DMS153 treated with DMSO at 0.1 percent for 48 hours (cell line): Measurements from ENCODE around the gene ZNF548.

Experiments
- DNase-seq: peaks from one replicate; lab custom pipeline; 2025; ENCODE audit not compliant: unreplicated experiment; lab: John Stamatoyannopoulos, UW

The ZNF548 gene

DNA sequence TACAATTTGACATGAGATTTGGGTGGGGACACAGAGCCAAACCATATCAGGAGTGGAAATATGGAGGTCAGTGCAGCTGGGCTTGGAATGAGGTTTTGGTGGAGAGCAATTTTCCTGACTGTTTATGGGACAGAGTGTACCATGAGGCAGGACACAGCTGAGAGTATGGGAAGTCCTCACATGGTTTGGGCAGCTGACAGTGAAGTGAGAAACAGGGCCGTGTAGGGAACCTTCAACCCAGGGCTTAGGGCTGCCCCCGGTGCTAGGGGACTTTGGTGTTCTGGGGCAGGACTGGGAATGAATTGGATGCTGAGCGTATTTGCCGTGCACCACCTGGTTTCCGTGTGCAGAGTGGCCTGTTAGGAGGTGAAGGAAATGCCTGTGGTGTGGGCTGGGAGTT, 6.1 kb downstream of the ZNF548 start:
- DNase-seq = no peak

DNA sequence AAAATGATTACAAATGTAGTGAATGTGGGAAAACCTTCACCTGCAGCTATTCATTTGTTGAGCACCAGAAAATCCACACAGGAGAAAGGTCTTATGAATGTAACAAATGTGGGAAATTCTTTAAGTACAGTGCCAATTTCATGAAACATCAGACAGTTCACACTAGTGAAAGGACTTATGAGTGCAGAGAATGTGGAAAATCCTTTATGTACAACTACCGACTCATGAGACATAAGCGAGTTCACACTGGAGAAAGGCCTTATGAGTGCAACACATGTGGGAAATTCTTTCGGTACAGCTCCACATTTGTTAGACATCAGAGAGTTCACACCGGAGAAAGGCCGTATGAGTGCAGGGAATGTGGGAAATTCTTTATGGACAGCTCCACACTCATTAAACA, 9.2 kb downstream of the ZNF548 start:
- no peak for DNase-seq

DNA sequence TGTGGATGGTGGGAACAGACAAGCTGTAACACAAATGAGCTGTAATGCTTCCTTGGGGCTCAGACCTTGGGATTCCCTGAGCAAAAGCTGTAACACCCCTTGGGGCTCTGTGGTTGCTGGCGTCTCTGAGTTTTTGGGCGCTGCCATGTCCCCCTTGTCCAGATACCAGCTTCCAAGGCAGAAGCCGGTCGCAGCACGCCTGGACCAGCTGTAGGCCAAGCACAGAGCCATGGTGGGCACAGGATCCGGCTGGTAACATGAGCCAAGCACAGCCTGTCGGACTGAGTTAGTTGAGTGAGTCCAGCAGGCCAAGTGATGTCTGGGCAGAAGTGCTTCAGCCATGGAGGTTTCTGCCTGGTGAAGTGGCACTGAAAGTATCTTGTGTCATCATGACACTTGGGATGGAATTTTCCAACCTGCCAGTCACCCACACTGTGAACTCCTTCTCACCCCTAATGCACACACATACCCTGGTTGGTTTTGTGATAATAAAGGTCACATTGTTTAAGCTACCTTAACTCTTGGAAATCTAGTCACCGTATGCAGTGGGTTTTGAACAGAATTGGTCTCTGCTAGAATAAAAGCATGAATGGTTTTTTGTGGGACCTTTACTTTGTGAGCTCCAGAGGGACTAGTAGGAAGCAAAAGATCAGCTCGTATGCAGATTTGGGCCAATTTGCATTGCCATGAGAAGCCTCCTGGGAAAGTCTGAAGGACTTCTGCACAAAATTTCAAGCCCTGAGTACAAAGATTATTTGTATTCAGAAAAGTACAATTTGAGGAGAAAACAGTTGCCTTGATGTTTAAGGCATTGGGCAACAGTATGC, 14.3 kb downstream of the ZNF548 start:
- DNase-seq = no peak

DNA sequence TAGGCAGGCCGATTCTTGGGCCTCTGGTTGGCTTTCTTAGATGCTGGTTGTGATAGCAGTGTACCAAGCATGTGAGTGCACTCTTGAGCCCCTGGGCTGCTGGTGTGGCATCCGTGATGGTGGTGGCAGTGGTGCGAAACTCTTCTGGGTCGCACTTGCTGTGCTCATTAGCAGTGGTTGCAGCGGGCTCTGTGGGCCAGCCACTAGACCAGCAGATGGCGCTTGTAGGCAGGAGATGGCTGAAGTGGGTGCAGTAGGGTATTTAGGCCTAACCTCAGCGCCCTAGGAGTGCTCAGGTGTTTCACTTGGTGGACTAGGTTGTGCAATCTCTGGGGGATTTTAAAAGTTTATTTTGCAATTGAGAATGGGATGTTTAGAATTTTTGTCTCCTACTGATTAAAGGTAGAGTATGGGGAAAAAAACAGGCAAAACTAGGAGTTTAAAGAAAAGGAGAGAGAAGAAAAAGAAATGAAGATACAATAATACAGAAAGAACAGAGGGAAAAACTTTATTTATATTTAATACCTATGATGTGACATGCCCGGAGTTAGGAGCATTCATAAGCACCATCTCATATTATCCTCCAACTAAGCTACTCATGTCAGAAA, 17.0 kb downstream of the ZNF548 start:
- DNase-seq = no peak

DNA sequence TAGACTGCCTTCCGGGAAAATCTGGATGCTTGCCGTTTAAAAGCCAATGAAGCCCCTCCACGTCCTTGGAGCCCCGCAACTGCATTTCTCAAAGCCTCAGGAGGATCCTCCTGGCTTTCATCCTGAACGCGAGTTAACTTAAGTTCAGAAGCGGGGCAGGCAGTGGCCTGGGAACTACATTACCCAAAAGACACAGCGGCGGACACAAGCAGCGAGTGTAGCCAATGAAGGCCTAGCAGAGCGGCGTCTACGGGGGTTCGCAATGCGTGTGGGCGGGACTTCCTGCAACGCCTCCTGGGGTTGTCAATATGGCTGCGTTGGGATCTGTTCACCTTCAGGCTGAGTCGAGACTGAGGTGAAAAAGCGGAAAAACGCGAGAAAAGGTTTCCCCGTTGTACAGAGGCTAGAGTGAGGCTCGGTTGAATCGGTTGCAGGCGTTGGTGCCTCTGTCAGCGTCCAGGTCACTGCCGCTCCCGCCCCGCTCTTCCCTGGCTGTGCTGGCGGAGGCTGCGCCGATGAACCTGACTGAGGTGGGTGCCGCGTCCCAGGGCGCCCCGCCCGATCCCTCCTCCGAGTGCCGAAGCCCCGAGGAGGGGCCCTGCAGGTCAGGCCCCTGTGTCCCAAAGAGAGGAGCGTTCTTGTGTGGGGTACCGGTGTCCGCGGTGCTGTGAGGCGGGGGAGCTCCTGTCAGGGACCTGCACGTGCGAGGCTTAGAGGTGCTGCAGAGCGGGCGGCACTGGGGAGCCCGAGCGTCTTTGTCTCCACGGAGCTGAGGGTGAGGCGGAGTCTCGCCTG, 21.4 kb downstream of the ZNF548 start, which contains the start of gene ZNF17:
Gene ZNF17 (plus strand): TSS at position 285 of the 795 bp plus-strand sequence. CDS start 2,455 bp downstream, outside the sequence.
- DNase-seq = peak; percentile 80

DNA sequence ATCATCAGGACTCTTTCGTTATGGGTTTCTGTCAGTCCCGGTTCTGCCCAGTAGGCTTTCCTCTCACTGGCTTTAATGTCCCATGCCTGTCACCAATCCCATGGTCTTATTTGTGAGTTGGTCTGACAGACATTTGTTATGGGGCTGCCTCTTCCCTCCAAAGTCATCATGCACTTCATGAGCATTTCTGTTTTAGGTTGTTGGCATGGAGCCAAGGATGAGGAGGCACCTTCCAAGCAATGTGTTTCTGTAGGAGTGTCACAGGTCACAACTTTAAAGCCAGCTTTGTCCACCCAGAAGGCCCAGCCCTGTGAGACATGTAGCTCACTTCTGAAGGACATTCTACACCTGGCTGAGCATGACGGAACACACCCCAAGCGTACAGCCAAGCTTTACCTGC, 29.8 kb downstream of the ZNF548 start:
- no peak for DNase-seq

DNA sequence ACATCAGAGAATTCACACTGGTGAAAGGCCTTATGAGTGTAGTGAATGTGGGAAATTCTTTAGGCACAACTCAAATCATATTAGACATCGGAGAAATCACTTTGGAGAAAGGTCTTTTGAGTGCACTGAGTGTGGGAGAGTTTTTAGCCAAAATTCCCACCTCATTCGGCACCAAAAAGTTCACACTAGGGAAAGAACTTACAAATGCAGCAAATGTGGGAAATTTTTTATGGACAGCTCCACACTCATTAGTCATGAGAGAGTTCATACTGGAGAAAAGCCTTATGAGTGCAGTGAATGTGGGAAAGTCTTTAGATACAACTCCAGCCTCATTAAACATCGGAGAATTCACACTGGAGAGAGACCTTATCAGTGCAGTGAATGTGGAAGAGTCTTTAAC, 31.4 kb downstream of the ZNF548 start:
- no peak for DNase-seq

DNA sequence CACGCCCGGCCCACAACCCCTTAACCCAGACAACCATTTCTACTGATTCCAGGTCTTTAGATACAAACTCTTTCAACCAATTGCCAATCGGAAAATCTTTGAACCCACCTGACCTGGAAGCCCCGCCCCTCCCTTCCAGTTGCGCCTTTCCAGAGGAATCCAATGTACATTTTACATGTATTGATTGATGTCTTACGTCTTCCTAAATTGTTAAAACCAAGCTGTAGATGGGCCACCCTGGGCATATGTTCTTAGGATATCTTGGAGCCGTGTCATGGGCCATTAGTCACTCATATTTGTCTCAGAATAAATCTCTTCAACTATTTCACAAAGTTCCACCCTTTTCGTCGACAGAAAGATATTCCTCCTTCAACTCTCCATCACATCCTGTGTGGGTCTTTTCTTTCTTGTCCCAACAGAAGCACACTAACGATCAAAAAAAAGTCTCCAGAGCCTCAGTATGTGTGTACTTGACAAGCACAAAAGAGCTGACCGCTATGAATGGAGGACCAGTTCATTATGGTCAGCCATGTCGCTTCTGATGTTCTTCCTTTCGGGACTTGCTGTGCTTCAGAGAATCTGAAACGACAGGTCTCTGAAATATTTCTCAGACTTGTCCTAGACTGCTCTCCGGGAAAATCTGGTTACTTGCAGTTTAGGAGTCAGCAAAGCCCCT, 44.9 kb downstream of the ZNF548 start:
- no peak for DNase-seq

DNA sequence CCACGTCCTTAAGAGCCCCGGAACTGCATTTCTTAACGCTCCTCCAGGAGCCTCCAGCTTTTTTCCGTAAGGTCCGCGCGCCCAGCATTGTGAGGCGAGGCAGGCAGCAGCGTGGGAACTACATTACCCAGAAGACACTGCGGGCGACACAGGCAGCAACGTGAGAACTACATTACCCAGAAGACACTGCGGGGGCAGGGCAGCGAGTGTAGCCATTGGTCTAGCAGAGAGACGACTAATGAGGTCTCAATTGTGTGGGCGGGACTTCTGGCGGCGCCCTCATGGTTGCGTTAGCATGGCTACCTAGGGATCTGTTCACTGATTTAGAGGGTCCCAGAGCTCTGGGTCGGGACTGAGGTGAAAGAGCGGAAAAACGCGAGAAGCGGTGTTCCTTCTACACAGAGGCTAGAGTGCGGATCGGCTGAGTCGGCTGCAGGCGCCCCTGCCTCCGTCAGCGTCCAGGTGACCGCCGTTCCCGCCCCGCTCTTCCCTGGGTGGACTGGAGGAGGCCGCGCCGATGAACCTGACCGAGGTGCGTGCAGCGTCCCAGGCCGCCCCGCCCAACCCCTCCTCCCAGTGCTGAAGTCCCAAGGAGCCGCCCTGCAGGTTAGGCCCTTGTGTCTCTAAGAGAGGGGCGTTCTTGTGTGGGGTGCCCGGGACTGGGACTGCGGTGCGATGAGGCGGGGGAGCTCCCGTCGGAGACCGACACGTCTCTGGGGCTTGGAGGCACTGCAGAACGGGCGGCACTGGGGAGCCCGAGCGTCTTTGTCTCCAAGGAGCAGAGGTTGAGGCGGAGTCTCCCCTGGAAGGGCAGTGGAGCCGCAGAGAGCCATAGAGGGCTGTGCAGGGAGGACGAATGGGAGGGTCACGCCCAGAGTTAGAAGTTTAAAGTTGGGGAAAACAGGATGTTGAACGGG, 45.7 kb downstream of the ZNF548 start, which contains the start of gene ZNF749:
Gene ZNF749 (plus strand): TSS at position 264 of the 917 bp plus-strand sequence. CDS start 254 bp downstream, at position 518.
- DNase-seq = peak; percentile 94

DNA sequence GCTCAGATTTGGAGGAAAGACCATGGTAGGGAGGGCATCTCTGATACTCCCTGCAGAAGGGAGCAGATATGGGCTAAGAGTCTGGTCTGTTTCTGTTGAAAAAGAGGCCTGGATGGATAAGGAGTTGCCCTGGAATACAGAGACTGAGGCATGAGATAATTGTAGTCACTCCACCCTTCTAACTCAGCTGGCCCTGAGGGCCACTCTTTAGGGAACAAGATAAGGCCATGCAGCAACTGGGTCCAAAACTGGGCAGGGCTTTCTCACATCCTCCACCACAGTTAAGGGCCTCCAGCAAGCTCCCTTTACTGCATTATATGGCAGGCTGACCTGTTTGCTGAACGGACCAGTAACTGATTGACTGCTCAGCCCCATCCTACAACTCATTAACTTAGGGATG, 46.8 kb downstream of the ZNF548 start:
- no peak for DNase-seq

DNA sequence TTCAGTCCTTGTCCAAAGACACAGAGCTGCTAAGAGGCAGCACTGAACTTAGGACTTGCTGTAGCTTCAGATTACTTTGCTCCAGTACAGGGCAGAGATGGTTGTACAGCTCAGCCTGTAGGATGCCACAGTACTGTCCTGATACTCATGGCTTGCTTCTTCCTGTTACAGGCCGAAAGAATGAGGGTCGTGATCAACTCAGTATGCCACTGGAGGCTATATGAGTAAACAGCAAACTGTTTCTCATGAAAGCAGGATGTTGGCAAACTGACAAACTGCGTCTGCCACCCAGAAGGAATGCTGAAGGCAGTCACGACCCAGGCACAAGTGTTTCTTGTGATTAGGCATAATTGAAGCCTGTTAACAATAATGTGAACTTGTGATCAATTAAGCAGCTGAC, 48.3 kb downstream of the ZNF548 start:
- DNase-seq = no peak

DNA sequence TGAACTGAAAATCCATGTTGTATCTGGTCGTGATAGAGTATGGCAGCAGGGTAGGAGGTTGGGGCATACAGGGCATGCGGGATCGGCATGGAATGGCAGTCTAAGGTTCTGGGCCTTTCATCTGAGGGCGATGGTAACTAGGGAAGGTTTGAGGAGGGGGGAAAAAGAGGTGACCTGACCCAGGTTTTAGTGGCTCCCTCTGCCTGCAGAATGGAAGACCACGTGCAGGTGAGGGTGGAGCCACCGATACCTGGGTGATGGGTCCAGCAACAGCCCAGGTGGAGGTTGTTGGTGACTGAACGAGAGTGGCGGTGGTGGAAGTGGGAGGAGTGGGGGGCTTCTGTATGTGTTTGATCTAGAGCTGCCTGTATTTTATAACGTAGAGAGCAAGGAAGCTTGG, 49.3 kb downstream of the ZNF548 start:
- DNase-seq = no peak

DNA sequence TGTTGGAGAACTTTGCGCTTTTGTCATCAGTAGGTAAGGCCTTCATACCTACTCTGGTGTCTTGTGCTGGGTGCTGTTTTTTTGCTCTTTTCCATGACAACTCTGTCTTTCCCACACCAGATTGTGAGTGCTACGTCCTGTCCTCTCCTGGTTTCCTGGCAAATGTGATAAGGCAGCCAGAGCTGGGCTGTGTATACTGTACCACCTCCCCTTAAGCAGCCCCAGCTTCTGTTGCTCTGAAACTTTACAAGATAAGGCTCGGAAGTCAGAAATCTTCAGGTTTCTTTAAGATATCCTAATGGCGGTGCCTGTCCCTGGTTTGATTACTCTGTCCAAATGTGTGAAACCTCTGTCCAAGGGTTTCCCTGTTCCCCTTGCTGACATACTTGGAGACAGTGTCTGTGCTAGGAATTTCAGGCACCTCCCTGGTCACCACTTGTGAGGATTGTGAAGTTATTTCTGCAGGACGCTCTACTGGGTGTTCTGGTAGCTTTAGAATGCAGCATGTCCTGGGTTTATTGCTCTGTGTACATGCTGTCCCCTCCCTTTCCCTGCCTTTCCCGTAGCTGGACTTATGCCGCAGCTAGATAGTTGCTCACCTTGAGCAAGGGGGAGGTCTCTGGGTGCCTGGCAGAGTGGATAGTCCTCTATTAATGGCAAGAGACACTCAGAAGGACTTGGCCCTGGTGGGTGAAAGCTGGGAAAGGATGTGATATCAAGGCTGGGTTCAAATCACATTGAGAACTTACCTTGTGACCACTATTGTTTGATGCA, 52.5 kb downstream of the ZNF548 start:
- no peak for DNase-seq

DNA sequence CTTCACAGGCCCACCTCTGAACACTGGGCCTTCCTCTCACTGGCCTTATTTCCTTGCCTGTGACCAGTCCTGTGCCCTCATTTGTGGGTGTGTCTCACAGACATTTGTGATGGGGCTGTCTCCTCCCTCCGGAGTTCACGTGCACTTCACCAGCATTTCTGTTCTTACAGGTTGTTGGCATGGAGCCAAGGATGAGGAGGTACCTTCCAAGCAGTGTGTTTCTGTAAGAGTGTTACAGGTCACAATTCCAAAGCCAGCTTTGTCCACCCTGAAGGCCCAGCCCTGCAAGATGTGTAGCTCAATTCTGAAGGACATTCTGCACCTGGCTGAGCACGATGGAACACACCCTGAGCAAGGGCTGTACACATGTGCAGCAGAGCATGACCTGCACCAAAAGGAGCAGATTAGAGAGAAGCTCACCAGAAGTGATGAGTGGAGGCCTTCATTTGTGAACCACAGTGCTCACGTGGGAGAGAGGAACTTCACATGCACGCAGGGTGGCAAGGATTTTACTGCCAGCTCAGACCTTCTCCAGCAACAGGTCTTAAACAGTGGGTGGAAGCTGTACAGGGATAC, 53.6 kb downstream of the ZNF548 start:
- DNase-seq = no peak

DNA sequence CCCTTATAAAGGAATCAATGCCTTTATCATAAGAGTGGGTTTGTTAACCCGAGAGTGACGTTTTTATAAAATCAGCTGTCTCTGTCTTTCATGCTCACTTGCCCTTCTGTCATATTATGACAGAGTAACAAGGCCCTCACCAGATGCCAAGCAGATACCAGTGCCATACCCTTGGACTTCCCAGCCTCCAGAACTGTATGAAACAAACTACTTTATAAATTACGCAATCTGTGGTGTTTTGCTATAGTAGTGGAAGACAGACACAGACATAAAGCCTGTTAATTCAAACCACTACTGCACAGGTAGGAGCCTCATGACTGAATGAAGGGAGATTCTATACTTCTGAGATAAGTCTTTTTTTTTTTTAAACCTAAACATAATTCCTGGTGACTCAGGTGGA, 62.7 kb downstream of the ZNF548 start:
- no peak for DNase-seq
